Stimulated activated CD4-positive, alpha-beta T cell treated with anti-CD3 and anti-CD28 coated beads, Interleukin-1b, Interleukin-23, amount 100 ng/mL, for 24 hours (primary cell): ENCODE data around the gene BCHE.

Source experiments
- DNase-seq, 4 experiments: peaks; one replicate each; pipeline ENCODE4 v3.0.0-alpha.2; 2020; ENCODE audit warnings: low read depth in 4 of 4, low spot score in 1 of 4

The BCHE gene

GRCh38 chr3:165837058-165837525 lies at the start of gene BCHE:
Gene BCHE (minus strand): TSS chr3:165837423. CDS start chr3:165831033, 6,390 bp downstream.
- DNase-seq = no peak

- DNase-seq = no peak
These were observed 48.5 kb upstream of the BCHE start for GRCh38 chr3:165885558-165886270.

GRCh38 chr3:165884518-165884917 lies 47.3 kb upstream of the BCHE start:
- no peak for DNase-seq

- no peak for DNase-seq
These were observed 46.7 kb upstream of the BCHE start for GRCh38 chr3:165883863-165884478.

GRCh38 chr3:165883117-165883516 lies 45.9 kb upstream of the BCHE start:
- no peak for DNase-seq

GRCh38 chr3:165875644-165876043 lies 38.4 kb upstream of the BCHE start:
- no peak for DNase-seq

- DNase-seq = no peak
These were observed 37.7 kb upstream of the BCHE start for GRCh38 chr3:165874663-165875489.

- no peak for DNase-seq
These were observed 30.9 kb upstream of the BCHE start for GRCh38 chr3:165868088-165868487.

GRCh38 chr3:165859061-165859460 lies 21.8 kb upstream of the BCHE start:
- DNase-seq = no peak

- DNase-seq = no peak
These were observed 18.4 kb upstream of the BCHE start for GRCh38 chr3:165855581-165855980.

GRCh38 chr3:165854696-165855095 lies 17.5 kb upstream of the BCHE start:
- DNase-seq = no peak

GRCh38 chr3:165852711-165853110 lies 15.5 kb upstream of the BCHE start:
- DNase-seq = no peak

GRCh38 chr3:165852191-165852590 lies 15.0 kb upstream of the BCHE start:
- DNase-seq = no peak

- no peak for DNase-seq
These were observed 8.8 kb upstream of the BCHE start for GRCh38 chr3:165846056-165846455.

- no peak for DNase-seq
These were observed 2.3 kb upstream of the BCHE start for GRCh38 chr3:165839296-165840076.

GRCh38 chr3:165837801-165838200 lies 578 bp upstream of the BCHE start:
- no peak for DNase-seq

GRCh38 chr3:165835431-165835830 lies 1.8 kb downstream of the BCHE start:
- DNase-seq = no peak

GRCh38 chr3:165830746-165831145 lies 6.5 kb downstream of the BCHE start:
- no peak for DNase-seq

- no peak for DNase-seq
These were observed 9.3 kb downstream of the BCHE start for GRCh38 chr3:165827883-165828282.

- no peak for DNase-seq
These were observed 10.0 kb downstream of the BCHE start for GRCh38 chr3:165827233-165827632.

- no peak for DNase-seq
These were observed 16.5 kb downstream of the BCHE start for GRCh38 chr3:165820671-165821123.
